Activated CD4-positive, alpha-beta T cell treated with anti-CD3 and anti-CD28 coated beads for 36 hours (primary cell): Measurements from ENCODE around the gene GRIN2A. TPM values are rescaled to one million over a fixed set of nuclear protein-coding genes. Genes with fewer than 3 reads are reported as not detected.

Source experiments
- ATAC-seq: fragments of 200-7000 bp; cut with Tn5 transposase; one replicate; pipeline ENCODE4 v1.10.0; 2021; ENCODE audit warnings: mild to moderate bottlenecking, moderate library complexity
- CTCF ChIA-PET: fragments of 350-600 bp; sonication (Branson Sonifier 250); formaldehyde crosslinking; loops from one replicate; lab custom pipeline; 2021; ENCODE audit warnings: antibody characterized with exemption; lab: Charles Lee
- POLR2A ChIA-PET: fragments of 350-600 bp; sonication (Branson Sonifier 250); formaldehyde crosslinking; loops from one replicate; lab custom pipeline; 2021; ENCODE audit warnings: antibody characterized with exemption, inconsistent platforms; lab: Charles Lee
- DNase-seq: peaks from one replicate; pipeline ENCODE4 v3.0.0-alpha.2; 2020
- H3K27ac Mint-ChIP-seq: one replicate; pipeline ENCODE4 v1.8.0; 2021; ENCODE audit warnings: mixed read lengths
- H3K27me3 Mint-ChIP-seq: one replicate; pipeline ENCODE4 v1.8.0; 2021; ENCODE audit warnings: mixed read lengths
- H3K36me3 Mint-ChIP-seq: one replicate; pipeline ENCODE4 v1.8.0; 2021; ENCODE audit warnings: low read depth, mixed read lengths
- H3K4me1 Mint-ChIP-seq: one replicate; pipeline ENCODE4 v1.8.0; 2021; ENCODE audit warnings: mixed read lengths
- H3K4me3 Mint-ChIP-seq: one replicate; pipeline ENCODE4 v1.8.0; 2021; ENCODE audit warnings: mild to moderate bottlenecking, moderate library complexity, mixed read lengths
- H3K9me3 Mint-ChIP-seq: one replicate; pipeline ENCODE4 v1.8.0; 2021; ENCODE audit warnings: low read depth, mixed read lengths
- intact Hi-C, 2 experiments: fragments of 100-400 bp; cut with DNase I in 1 of 2; cut with micrococcal nuclease in 1 of 2; formaldehyde crosslinking; loops; one replicate each; pipeline versions ENCODE4 v1.14.2 to v1.15.1; 2022 to 2024; cut with DNase I, micrococcal nuclease
- total RNA-seq, 2 experiments: library from RNA; stranded (reverse); gene quantifications; one replicate each; pipeline ENCODE4 v1.2.3, GENCODE V29; 2021

GRIN2A gene
- total RNA-seq, 2 experiments from 2014 or later = not detected

DNA sequence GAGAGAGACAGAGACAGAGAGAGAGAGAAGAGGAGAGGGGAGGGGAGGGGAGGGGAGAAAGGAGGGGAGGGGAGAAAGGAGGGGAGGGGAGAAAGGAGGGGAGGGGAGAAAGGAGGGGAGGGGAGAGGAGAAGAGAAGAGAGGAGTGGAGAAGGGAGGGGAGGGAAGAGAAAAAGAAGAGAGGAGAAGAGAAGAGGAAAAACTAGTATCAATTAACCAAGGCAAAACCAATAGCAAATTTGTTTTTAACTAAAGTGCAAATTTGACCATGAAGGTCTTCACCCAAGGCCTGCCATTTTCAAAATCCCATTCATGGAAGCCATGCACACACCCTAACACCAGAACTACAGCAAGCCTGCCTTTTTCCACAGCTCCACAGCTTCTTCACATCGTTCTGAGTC is 16.6 kb downstream of the GRIN2A start:
- intact Hi-C loops = no loop called here
- ATAC-seq (no peak), DNase-seq (no peak)
- POLR2A ChIA-PET = no interaction called here
- CTCF ChIA-PET = interaction anchor here (1.0 kb wide), 1 partner anchor 16 kb away, joined by 3 read pairs; no protein-coding TSS in a partner anchor
- Mint-ChIP-seq H3K4me3 (no peak overlapping the region), H3K9me3 (no peaks in the 10 kb centered on the region), H3K27me3 (peaks cover 13% of the 10 kb centered on the region), H3K4me1 (no peaks in the 10 kb centered on the region), H3K27ac (no peak overlapping the region), H3K36me3 (no peaks in the 10 kb centered on the region)

DNA sequence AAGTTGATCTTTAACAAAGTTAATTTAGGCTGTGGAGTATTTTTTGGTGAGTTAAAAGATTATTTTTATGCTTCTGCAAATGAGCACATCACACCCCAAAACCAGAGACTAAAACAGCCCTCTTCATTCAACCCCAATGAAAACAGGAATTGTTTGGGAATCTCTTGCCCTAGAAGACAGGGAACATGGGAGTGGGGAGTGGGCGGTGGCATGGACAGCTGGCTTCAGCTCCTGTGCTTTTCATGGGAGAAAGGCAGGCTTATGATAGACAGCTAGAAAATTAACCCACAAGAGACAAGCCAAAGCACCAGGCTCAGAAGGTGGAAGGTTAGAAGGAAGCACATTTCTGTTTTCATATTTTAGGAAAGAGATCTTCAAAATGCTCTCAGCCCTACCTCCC is 19.2 kb downstream of the GRIN2A start:
- Mint-ChIP-seq H3K27ac (no peak overlapping the region), H3K4me3 (no peak overlapping the region), H3K9me3 (no peaks in the 10 kb centered on the region), H3K27me3 (peaks cover 15% of the 10 kb centered on the region), H3K36me3 (no peaks in the 10 kb centered on the region), H3K4me1 (no peaks in the 10 kb centered on the region)
- DNase-seq = no peak
- intact Hi-C loops = no loop called here
- ATAC-seq = no peak
- POLR2A ChIA-PET = no interaction called here
- CTCF ChIA-PET = no interaction called here

DNA sequence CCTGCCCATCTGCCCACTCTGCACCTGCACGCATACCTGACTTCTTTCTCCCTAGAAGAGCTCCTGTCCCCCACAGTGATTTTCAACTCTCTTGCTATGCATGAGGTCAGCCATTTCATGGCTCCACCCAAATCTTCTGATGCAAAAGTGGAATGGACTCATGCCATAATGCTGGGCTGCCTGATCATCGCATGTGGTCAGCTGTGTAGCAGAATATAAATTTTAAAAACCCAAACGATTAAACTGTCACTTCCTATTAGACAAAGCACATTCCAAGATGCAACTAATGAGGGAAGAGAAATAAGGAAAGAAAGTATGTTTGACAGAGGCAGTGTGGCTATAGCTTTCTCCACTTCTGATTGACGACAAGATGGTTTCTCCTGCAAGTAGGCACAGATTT is 26.1 kb downstream of the GRIN2A start:
- no peak for DNase-seq
- H3K4me1 Mint-ChIP-seq = no peaks in the 10 kb centered on the region
- ChIA-PET POLR2A (no interaction called here), CTCF (no interaction called here)
- no peaks in the 10 kb centered on the region for H3K9me3 Mint-ChIP-seq
- no peak overlapping the region for H3K4me3 Mint-ChIP-seq
- no peaks in the 10 kb centered on the region for H3K36me3 Mint-ChIP-seq
- H3K27me3 Mint-ChIP-seq = peaks cover 19% of the 10 kb centered on the region
- intact Hi-C loops = no loop called here
- ATAC-seq = no peak
- no peak overlapping the region for H3K27ac Mint-ChIP-seq

DNA sequence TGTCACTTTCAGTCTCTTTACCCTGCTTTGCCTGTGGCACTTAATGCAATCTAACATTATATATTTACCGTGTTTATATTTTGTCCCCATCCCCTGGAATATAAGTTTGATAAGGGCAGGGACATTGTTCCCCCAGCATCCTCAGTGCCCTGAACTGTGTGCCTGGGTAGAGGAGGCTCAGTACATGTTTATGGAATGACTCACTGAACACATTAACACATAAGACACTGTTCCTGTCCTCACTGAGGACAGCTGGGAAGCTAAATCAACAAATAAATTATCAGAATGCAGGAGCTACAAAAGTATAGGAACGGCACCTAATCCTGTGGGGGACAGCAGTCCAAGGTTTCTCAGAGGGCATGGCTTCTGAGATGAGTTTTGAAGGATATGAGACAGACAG is 27.8 kb downstream of the GRIN2A start:
- Mint-ChIP-seq H3K27ac (no peak overlapping the region), H3K27me3 (peaks cover 17% of the 10 kb centered on the region), H3K4me1 (no peaks in the 10 kb centered on the region), H3K9me3 (no peaks in the 10 kb centered on the region), H3K4me3 (no peak overlapping the region), H3K36me3 (no peaks in the 10 kb centered on the region)
- ATAC-seq (no peak), DNase-seq (no peak)
- CTCF ChIA-PET = no interaction called here
- intact Hi-C loops = no loop called here
- POLR2A ChIA-PET = no interaction called here

DNA sequence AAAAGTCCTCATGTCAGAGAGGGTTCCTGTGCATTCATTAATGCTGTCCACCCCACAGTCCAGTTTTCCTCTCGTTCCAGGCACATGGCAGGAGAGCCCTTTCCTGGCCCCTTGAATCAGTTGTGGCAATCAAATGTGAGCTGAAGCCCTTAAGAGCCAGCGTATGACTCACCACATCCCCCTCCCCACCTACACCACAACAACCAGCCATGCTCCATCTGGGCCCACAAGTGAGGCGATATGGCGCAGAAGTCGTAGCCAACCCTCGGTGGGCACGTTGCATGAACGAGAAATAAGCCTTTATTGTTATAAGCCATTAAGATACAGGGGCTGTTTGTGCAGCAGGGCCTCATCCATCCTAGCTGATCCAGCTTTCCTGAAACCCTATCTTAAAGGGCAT is 28.2 kb downstream of the GRIN2A start:
- no peak overlapping the region for H3K27ac Mint-ChIP-seq
- no peaks in the 10 kb centered on the region for H3K9me3 Mint-ChIP-seq
- ATAC-seq = no peak
- H3K4me3 Mint-ChIP-seq = no peak overlapping the region
- ChIA-PET POLR2A (no interaction called here), CTCF (no interaction called here)
- intact Hi-C loops = no loop called here
- no peak for DNase-seq
- H3K36me3 Mint-ChIP-seq = no peaks in the 10 kb centered on the region
- H3K27me3 Mint-ChIP-seq = peaks cover 17% of the 10 kb centered on the region
- H3K4me1 Mint-ChIP-seq = no peaks in the 10 kb centered on the region

DNA sequence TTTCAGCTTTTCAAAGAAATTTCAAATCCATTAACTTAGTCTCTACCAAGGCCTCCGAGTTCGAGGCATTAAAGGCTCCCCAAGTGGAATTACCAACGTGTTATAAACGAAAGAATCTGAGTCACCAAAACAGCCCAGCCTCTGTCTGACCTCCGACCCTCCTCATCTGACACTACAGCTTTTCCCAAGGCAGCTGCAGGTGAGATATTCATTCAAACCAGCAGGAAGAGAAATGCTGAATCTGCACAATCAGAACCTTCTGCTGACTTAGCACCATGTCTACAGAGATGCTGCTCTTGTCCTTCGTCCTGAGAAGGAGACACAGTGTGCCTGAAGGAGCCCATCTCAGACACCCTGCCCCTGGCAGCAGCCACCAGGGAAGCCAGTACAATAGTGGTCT is 30.5 kb downstream of the GRIN2A start:
- no peak for DNase-seq
- Mint-ChIP-seq H3K4me1 (no peaks in the 10 kb centered on the region), H3K36me3 (no peaks in the 10 kb centered on the region), H3K9me3 (no peaks in the 10 kb centered on the region), H3K27me3 (peaks cover 23% of the 10 kb centered on the region), H3K27ac (no peak overlapping the region), H3K4me3 (no peak overlapping the region)
- intact Hi-C loops = no loop called here
- ChIA-PET POLR2A (interaction anchor here (0.7 kb wide), 1 partner anchor 15 kb away, joined by 4 read pairs; no protein-coding TSS in a partner anchor), CTCF (interaction anchor here (0.7 kb wide), 1 partner anchor 27 kb away, joined by 3 read pairs; no protein-coding TSS in a partner anchor)
- no peak for ATAC-seq

DNA sequence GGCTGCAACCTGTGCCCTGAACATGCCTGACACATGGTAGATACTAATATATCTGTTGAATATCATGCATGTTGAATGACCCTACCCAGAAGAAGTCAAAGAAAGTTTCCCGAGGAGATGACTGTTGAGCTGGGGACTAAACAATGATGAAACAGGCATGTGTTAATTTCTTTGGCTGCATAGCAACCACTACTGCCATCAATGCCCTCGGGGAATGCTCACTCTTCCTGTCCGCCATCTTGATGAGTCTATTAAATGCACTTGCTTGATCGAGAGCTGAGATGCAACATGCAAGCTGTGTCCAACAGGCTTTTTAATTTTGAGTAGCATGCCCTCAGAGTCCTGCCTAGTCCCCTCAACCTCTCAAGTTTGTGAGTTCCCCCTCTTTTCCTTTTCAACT is 31.3 kb downstream of the GRIN2A start:
- ATAC-seq = no peak
- H3K9me3 Mint-ChIP-seq = no peaks in the 10 kb centered on the region
- no peak overlapping the region for H3K27ac Mint-ChIP-seq
- ChIA-PET POLR2A (no interaction called here), CTCF (no interaction called here)
- H3K4me1 Mint-ChIP-seq = no peaks in the 10 kb centered on the region
- no peaks in the 10 kb centered on the region for H3K36me3 Mint-ChIP-seq
- no peak overlapping the region for H3K4me3 Mint-ChIP-seq
- DNase-seq = no peak
- peaks cover 23% of the 10 kb centered on the region for H3K27me3 Mint-ChIP-seq
- intact Hi-C loops = no loop called here

DNA sequence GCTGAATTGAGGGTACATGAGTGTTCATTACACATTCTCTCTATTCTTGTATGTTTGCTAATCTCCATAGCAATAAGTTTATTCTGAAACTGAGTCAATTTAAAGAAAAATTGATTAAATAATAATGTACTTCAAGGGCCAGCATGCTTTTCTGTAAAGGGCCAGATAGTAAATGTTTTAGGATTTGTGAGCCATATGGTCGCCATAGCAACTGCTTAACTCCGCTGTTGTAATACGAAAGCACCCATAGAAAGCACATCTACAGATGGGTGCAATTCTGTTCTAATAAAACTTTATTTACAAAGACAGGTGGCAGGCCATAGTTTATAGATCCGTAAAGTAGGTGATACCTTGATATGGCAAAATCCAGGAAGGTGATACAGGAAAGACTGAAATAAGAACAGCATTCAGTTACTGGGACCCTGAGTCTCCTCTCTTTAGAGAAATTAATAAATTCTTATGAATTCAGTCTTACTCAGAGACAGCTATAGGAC is 36.6 kb downstream of the GRIN2A start:
- Mint-ChIP-seq H3K9me3 (no peaks in the 10 kb centered on the region), H3K4me1 (no peaks in the 10 kb centered on the region), H3K27me3 (peaks cover 10% of the 10 kb centered on the region), H3K4me3 (no peak overlapping the region), H3K36me3 (no peaks in the 10 kb centered on the region), H3K27ac (no peak overlapping the region)
- ChIA-PET POLR2A (no interaction called here), CTCF (no interaction called here)
- intact Hi-C loops = no loop called here
- DNase-seq = no peak
- no peak for ATAC-seq

DNA sequence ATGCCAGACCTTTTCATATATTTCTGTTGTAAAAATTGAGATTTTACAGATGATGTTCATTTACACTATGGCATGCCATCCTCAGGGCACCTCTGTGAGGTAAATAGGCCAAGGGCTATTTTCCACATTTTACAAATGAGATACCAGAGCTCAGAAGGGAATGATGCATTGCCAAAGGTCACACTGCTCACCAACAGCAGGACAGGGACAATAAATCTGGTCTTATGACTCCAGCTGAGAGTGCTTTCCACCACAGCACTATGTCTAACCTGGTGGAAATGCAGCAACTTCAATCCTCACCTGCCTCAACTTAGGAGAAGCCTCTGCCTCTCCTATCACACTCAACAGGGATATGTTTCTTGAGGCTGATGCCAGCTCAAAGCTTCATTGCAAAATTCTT is 40.6 kb downstream of the GRIN2A start:
- Mint-ChIP-seq H3K9me3 (no peaks in the 10 kb centered on the region), H3K36me3 (no peaks in the 10 kb centered on the region), H3K27ac (no peak overlapping the region), H3K4me1 (no peaks in the 10 kb centered on the region), H3K4me3 (no peak overlapping the region), H3K27me3 (peaks cover 6% of the 10 kb centered on the region)
- POLR2A ChIA-PET = no interaction called here
- ATAC-seq (no peak), DNase-seq (no peak)
- intact Hi-C loops = no loop called here
- CTCF ChIA-PET = no interaction called here

DNA sequence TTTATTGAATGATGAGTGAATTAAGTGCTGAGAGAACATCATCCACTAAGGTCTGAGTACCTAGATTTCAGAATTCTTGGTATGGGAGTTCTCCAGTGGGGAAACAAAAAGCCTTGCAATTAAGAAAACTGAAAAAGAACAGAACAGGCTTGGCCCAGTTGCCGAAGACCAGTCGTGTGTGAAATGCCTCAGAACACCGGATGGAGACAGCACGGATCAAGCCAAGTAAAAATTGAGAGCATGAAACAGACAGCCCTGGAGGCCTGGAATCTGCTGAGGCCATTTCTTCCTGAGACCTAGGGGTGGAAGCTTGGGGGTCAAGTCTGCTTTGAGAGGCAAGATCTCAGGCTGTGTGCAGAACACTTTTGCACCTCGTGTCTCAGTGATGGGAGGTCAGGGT is 43.3 kb downstream of the GRIN2A start:
- ATAC-seq (no peak), DNase-seq (no peak)
- Mint-ChIP-seq H3K36me3 (no peaks in the 10 kb centered on the region), H3K27me3 (peaks cover 6% of the 10 kb centered on the region), H3K4me1 (no peaks in the 10 kb centered on the region), H3K9me3 (no peaks in the 10 kb centered on the region), H3K27ac (no peak overlapping the region), H3K4me3 (no peak overlapping the region)
- ChIA-PET POLR2A (no interaction called here), CTCF (no interaction called here)
- intact Hi-C loops = no loop called here

DNA sequence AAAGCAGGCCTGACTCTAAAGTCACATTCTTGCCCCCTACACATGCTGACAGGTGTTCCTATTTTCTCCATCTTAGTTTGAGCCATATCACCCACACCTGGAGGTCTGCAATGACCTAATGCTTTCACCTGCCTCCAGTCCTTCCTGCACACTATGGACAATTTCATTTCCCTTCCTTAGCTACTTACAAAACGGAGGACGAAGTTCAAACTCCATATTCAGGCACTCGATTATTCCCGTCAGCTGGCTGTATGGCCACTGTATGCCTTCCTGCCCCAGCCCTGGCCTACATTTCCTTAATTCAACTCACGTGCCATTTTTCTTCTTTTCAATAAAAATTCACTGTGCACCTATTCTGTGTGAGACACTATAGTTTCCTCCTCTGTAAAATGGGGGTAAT is 44.9 kb downstream of the GRIN2A start:
- peaks cover 6% of the 10 kb centered on the region for H3K27me3 Mint-ChIP-seq
- intact Hi-C loops = no loop called here
- DNase-seq (no peak), ATAC-seq (no peak)
- ChIA-PET CTCF (no interaction called here), POLR2A (interaction anchor here (0.7 kb wide), 1 partner anchor 10 kb away, joined by 3 read pairs; no protein-coding TSS in a partner anchor)
- H3K4me3 Mint-ChIP-seq = no peak overlapping the region
- no peaks in the 10 kb centered on the region for H3K36me3 Mint-ChIP-seq
- H3K27ac Mint-ChIP-seq = no peak overlapping the region
- no peaks in the 10 kb centered on the region for H3K9me3 Mint-ChIP-seq
- H3K4me1 Mint-ChIP-seq = no peaks in the 10 kb centered on the region

DNA sequence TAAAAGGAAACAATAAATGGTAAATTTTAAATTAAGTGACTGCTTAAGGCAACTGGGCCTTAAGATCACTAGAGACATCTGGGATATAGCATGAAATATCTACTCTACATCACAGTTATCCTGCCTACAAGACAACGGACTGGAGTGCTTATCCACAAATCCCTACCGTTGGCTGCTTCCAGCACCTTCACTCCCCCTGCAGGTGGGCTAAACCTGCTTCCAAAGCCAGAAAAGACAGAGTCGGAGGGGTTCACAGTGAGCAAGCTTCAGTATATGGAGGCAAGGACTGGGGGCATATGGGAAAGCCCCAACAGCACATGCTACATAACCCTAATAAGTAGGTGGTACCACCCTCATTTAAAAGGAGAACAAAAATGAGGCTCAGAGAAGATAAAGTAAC is 45.3 kb downstream of the GRIN2A start:
- ChIA-PET POLR2A (no interaction called here), CTCF (no interaction called here)
- DNase-seq (no peak), ATAC-seq (no peak)
- Mint-ChIP-seq H3K27ac (no peak overlapping the region), H3K4me1 (no peaks in the 10 kb centered on the region), H3K9me3 (no peaks in the 10 kb centered on the region), H3K36me3 (no peaks in the 10 kb centered on the region), H3K4me3 (no peak overlapping the region), H3K27me3 (peaks cover 4% of the 10 kb centered on the region)
- intact Hi-C loops = no loop called here
